HG03342 (cell line): ENCODE measurements around the gene TPO.
"Not testable (repeated sequence)": the region's sequence is repeated elsewhere in the genome, so short reads cannot be mapped to it uniquely, and the experiment has no call there.

Source experiments
- ATAC-seq: cut with Tn5 transposase; IDR thresholded peaks from one replicate; pipeline ENCODE4 v1.9.1; 2021; ENCODE audit warnings: mild to moderate bottlenecking, moderate library complexity; ENCODE audit not compliant: unreplicated experiment

TPO gene

GRCh38 chr2:1413156-1413710, at the start of gene TPO:
Gene TPO (plus strand): TSS chr2:1413463. CDS start chr2:1414409, 946 bp downstream.
- no peak for ATAC-seq

GRCh38 chr2:1366546-1367134, 46.6 kb upstream of the TPO start:
- ATAC-seq, result no peak

- no peak for ATAC-seq
Measured at GRCh38 chr2:1367601-1368000, 45.7 kb upstream of the TPO start.

- ATAC-seq, result no peak
Measured at GRCh38 chr2:1369905-1370304, 43.4 kb upstream of the TPO start.

- ATAC-seq, result no peak
Measured at GRCh38 chr2:1370461-1370860, 42.8 kb upstream of the TPO start.

- ATAC-seq, result no peak
Measured at GRCh38 chr2:1371082-1371481, 42.2 kb upstream of the TPO start.

DNA sequence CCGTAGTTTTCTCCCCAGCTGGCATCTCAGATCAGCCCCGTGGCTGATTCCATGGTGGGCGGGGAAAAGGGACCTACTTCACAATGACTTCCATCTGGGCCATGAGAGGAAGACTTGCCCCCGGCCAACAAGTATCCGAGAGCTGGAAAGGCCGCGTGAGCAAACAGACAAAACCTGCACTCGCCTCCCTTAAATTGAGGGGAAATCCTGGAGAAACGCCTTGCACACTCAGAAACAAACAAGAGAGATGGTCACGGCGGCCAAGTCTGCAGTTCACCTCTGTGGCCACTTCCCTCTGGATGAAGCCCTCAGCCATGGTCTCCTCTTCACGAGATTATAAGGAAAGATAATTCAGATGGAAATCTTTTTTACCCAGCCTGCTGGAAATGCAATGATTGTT, 39.4 kb upstream of the TPO start:
- no peak for ATAC-seq

GRCh38 chr2:1374287-1374686, 39.0 kb upstream of the TPO start:
- ATAC-seq, result no peak

- ATAC-seq, result no peak
Measured at GRCh38 chr2:1375794-1376193, 37.5 kb upstream of the TPO start.

DNA sequence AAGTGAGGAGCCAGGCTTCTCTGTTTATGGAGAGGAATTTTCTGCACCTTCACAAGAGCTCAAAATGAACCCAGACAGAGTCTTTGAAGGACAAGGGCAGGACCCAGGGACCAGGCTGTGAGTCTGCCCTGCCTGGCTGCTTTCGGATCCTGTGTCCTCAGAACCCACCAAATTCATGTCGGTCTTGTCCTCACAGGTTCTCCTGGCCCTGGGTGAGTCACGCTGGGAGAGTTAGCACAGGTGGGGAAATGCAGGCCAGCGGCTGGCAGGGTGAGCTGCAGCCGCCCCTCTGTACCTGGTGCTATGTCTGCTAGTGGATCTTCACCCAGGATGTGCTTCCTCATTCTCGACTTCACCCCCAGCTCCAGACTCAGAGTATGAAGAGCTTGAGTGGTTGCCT, 35.8 kb upstream of the TPO start:
- no peak for ATAC-seq

GRCh38 chr2:1378456-1379150, 34.7 kb upstream of the TPO start:
- no peak for ATAC-seq

GRCh38 chr2:1381644-1382043, 31.6 kb upstream of the TPO start:
- no peak for ATAC-seq

DNA sequence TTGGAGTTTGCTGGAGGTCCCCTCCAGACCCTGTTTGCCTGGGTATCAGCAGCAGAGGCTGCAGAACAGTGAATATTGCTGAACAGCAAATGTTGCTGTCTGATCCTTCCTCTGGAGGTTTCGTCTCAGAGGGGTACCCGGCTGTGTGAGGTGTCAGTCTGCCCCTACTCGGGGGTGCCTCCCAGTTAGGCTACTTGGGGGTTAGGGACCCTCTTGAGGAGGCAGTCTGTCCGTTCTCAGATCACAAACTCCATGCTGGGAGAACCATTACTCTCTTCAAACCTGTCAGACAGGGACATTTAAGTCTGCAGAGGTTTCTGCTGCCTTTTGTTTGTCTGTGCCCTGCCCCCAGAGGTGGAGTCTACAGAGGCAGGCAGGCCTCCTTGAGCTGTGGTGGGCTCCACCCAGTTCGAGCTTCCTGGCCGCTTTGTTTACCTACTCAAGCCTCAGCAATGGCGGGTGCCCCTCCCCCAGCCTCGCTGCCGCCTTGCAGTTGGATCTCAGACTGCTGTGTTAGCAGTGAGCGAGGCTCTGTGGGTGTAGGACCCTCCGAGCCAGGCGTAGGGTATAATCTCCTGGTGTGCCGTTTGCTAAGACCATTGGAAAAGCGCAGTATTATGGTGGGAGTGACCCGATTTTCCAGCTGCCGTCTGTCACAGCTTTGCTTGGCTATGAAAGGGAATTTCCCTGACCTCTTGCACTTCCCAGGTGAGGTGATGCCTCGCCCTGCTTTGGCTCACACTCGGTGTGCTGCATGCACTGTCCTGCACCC, 25.1 kb upstream of the TPO start:
- not testable (repeated sequence) for ATAC-seq

- not testable (repeated sequence) for ATAC-seq
Measured at GRCh38 chr2:1390118-1390517, 23.1 kb upstream of the TPO start.

DNA sequence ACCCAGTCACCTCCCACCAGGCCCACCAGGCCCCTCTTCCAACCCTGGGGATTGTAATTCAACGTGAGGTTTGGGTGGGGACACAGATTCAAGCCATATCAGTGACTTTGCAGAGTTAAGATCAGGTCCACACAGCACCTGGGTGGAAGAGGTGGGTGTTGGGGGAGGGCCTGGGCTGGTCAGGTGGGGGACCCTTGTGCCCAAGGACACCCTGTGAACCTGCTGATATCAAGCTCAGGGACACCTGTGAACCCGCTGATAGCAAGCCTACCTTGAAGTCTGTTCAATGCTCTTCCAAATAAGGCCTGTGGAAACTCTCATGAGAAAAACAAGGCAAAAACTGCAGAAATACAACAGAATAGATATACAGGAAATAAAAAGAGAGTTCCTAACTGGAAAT, 19.9 kb upstream of the TPO start:
- no peak for ATAC-seq

- no peak for ATAC-seq
Measured at GRCh38 chr2:1394709-1395408, 18.4 kb upstream of the TPO start.

GRCh38 chr2:1397350-1397749, 15.9 kb upstream of the TPO start:
- ATAC-seq, result no peak

- no peak for ATAC-seq
Measured at GRCh38 chr2:1398191-1398590, 15.1 kb upstream of the TPO start.

- no peak for ATAC-seq
Measured at GRCh38 chr2:1400943-1401735, 12.1 kb upstream of the TPO start.

- ATAC-seq, result no peak
Measured at GRCh38 chr2:1402064-1402463, 11.2 kb upstream of the TPO start.
